HG03520 (cell line): Measurements from ENCODE around the gene CNTNAP1.
"Not testable (repeated sequence)": the region's sequence is repeated elsewhere in the genome, so short reads cannot be mapped to it uniquely, and the experiment has no call there.

Experiments
- ATAC-seq: cut with Tn5 transposase; IDR thresholded peaks from one replicate; pipeline ENCODE4 v1.9.1; 2021; ENCODE audit warnings: mild to moderate bottlenecking, moderate library complexity; ENCODE audit not compliant: unreplicated experiment

The CNTNAP1 gene

GRCh38 chr17:42681976-42682721 is at the start of gene CNTNAP1:
Gene CNTNAP1 (plus strand): TSS chr17:42682531. CDS start chr17:42682830, 299 bp downstream.
- no peak for ATAC-seq

DNA sequence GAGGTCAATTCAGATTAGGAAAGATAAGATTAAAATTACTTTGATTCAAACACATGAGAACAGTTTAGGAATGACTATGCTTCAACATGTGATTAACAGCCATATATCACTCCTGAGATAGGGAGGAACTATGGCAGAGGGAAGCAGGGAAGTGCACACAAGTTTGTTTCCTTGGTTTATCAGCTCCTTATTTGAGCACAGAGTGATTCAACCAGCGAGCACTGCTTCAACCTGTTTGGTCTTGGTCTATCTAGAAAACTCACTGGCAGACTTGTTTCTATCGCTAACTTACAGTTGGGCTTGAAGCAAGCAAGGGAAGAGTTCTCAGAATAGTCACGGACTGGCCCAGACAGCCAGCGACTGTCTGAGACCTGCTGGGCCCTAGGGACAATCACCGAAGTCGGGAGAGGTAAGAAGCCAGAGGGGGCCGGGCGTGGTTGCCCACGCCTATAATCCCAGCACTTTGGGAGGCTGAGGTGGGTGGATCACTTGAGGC is 49.3 kb upstream of the CNTNAP1 start:
- no peak for ATAC-seq

DNA sequence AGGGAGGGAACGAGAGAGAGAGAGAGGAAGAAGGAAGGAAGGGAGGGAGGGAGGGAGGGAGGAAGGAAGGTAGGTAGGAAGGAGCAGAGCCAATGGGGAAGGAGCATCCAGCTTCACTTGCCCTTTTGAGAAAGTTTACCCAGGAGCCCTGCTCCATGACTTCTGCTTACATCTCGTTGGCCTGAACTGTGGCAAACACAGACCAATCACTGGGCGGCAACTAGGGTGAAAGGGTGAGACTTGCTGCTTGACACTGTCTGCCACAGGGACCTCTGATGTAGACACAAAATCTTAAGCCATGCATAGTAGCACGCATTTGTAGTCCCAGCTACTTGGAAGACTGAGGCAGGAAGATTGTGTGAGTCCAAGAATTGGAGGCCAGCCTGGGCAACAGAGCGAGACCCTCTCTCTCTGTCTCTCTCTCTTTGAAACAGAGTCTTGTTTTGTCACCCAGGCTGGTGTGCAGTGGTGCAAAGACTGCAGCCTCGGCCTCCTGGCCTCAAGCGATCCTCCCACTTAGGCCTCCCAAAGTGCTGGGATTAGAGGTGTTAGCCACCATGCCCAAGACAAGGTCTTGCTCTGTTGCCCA is 42.7 kb upstream of the CNTNAP1 start:
- ATAC-seq: no peak

- ATAC-seq: no peak
These were observed 42.2 kb upstream of the CNTNAP1 start for GRCh38 chr17:42640121-42640520.

DNA sequence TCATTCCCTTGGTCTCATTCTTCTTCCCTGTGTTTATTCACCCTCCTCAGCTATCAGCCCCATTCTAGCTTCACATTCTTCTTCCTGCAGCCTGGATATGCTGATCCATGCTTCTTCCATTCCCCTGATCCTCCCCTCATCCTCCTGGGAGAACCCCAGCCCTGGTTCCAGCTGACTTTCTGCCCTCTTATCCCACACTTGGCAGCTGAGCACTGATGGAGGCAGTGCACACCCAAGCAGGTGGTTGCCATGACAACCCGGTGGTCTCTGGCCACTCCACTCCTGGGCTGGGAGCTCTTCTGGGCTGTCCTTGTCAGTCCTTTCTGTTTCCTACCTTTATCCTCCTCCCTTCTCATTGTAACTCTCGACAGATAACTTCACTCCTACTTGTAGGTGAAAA is 40.0 kb upstream of the CNTNAP1 start:
- ATAC-seq: no peak

DNA sequence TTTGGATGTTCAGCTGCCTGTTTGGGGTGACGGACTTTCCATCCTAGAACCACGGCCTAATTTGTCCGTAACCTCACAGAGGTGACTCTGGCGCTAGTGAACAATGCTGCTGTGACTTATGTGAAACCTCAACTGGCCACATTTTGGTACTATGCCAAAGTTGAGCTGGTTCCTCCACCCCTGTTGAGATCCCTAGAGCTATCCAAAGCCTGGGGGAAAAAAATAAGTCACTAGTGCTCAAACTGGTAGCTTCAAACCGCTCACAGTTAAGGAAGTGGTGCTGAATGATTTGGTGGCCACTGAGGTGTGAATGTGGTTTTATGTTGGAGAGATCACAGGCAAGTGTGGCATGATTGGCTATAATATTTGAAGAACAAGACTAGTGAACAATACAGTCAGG is 34.6 kb upstream of the CNTNAP1 start:
- no peak for ATAC-seq

GRCh38 chr17:42651392-42651791 is 30.9 kb upstream of the CNTNAP1 start:
- no peak for ATAC-seq

GRCh38 chr17:42653179-42654124 is 28.9 kb upstream of the CNTNAP1 start:
- no peak for ATAC-seq

DNA sequence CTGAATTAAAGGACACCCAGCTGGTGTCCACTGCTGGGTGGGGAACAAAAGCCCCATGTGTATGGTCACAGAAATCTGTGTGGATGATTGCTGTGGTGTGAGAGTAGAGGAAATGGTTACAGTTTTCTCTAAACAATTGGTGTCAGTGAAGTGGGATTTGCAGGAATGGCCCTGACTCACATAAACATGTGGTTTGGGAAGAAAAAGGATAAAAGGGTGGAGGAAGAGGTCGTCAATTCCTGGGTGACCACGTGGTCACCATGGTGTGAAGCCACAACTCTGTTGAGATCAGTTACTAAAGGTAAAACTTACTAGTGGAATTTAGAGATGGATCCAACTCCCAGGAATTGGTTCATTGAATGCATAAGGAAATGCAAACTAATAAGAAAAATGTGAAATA is 26.8 kb upstream of the CNTNAP1 start:
- no peak for ATAC-seq

DNA sequence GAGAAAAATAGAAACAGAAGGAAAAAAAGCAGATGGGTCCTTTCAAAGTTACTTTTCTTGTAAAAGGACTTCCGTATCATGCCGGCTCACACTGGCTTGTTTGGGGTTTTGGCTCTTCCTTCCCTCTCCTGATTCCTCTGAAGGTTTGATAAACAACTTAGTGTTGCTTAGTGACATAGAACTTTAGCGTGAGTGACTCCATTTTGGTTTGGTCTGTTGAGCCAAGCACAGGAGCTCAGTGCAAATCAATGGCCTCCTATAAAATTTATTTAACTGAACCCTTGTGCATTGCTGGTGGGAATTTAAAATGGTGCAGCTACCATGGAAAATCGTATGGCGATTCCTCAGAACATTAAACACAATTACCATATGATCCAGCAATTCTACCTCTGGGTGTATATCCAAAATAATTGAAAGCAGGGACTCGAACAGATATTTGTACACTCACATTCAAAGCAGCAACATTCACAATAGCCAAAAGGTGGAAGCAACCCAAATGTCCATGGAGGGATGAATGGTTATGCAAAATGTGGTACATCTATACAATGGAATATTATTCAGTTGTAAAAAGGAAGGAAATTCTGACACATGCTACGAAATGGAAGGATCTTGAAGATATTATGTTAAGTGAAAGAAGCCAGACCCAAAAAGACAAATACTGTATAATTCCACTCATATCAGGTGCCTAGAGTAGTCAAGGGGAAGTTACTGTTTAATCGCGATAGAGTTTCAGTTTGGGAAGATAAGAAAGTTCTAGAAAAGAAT is 24.3 kb upstream of the CNTNAP1 start:
- ATAC-seq: no peak

DNA sequence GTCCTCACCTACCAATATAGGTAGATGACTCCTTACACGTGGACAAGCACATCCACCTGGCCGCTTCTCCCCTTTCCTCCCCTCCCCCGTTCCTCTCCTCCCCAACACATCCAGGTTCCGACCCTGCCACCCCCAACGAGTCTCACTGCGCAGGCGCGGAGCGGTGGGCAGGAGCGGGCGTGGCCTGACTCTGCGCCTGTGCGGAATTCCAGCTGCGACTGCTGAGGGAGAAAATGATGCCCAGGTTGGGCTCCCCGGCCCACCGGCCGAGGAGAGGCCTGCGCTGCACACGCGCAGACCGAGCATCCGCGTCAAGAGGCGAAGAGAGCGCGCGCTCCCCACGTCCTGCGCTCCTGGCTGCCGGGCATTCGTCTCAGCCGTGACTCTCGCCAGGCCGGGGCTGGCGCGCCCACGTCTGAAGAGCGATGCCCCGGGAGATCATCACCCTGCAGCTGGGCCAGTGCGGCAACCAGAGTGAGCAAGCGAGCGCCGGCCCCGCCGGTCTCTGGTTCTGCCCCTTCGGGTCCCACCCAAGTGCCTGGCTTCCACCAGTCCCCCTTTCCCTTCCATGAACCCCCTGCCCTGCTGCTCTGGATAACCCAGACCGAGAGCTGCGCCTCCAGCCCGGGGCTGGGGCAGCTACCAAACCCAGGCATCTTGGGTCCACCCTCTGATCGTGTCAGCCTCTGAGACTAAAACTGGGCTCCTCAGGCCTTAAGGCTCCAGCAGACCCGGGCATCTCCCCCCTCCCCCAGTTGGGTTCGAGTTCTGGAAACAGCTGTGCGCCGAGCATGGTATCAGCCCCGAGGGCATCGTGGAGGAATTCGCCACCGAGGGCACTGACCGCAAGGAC is 23.0 kb upstream of the CNTNAP1 start, which contains the start of gene TUBG2:
Gene TUBG2, plus strand, starts transcription at position 206 of the 853 bp plus-strand sequence. Its CDS starts 220 bp downstream, at position 426.
- no peak for ATAC-seq

DNA sequence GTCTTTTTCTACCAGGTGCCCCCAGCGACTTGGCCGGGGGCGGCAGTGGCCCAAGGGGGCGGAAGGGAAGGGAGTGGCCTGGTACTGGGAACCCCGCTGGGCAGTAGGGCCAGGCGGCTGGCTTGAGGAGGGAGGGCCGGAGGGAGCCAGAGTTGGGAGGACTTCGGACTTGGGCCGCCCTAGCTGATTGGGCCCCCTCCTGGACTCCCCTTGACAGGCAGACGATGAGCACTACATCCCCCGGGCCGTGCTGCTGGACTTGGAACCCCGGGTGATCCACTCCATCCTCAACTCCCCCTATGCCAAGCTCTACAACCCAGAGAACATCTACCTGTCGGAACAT is 22.4 kb upstream of the CNTNAP1 start:
- not testable (repeated sequence) for ATAC-seq

- ATAC-seq: no peak
These were observed 21.5 kb upstream of the CNTNAP1 start for GRCh38 chr17:42660692-42661345.

DNA sequence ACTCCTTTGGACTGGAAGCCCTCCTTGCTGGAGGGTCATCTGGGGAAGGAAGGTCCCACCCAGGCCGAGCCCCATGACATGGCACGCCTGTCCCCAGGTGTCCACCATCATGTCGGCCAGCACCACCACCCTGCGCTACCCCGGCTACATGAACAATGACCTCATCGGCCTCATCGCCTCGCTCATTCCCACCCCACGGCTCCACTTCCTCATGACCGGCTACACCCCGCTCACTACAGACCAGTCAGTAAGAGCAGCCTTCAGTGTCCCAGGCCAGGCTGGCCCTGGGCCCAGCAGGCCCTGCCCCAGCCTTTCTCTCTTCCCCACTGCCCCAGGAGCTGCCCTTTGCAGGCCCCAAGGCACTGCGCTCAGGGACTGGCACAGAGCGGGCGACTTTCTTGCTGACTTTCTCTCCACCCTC is 16.7 kb upstream of the CNTNAP1 start:
- ATAC-seq: no peak

GRCh38 chr17:42666126-42666525 is 16.2 kb upstream of the CNTNAP1 start:
- not testable (repeated sequence) for ATAC-seq

DNA sequence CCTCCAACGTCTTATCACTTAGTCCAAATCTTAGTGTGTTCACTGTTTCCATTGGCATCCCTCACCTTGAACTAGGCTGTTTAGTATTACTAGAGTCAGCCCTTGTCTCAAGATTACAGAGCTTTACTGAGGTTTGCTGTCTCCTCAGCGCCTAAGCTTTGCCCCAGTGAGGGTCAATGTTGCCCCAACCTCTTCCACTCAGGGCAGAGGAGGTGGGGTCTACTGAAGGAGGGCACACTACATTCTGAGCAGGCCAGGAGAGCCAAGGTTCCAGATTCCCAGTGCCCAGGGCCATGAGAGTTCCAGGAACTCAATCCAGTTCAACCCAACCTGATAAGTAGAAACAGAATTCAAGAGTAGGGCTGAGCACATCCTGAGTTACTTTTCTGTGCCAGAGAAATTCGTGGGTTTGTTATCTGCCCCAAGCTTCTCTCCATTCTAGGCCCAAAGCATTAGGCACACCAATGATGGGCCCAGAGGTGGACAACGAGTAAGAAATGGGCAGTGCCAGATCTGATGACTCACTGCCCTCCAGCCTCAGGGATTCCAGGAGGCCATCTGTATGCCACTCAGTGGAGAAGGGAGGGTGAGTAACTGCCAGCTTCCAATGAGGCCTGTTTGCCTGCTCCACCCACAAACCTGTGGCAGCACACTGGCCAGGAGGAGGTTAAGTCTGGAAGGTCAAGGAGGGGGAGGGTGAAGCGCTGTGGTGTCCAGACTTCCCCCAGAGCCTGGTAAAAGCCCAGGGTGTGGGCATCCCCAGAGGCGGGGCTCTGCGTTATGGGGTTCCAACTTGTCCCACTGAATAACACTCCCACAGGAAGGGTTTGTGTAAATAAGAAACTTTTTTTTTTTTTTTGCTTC is 15.0 kb upstream of the CNTNAP1 start:
- ATAC-seq: no peak

GRCh38 chr17:42669705-42669976 is 12.7 kb upstream of the CNTNAP1 start:
- ATAC-seq: no peak

GRCh38 chr17:42669977-42670788 is 12.1 kb upstream of the CNTNAP1 start:
- no peak for ATAC-seq
